HepG2 (cell line): ENCODE results near the gene EPN2. TPM values are rescaled to one million over a fixed set of nuclear protein-coding genes. Genes with fewer than 3 reads are reported as not detected.
A peak's percentile ranks its signal among the peaks of the same experiment; 100 is the strongest.

Experiments
- ATAC-seq: fragments of 200-7000 bp; cut with Tn5 transposase; 3 replicates; pipeline ENCODE4 v1.9.1; 2020; ENCODE audit warnings: mild to moderate bottlenecking, moderate library complexity
- BruUV-seq: library from RNA; stranded (reverse); fragments of 400-500 nt; replicated peaks from 2 replicates; lab custom pipeline; 2021; lab: Mats Ljungman, UMichigan
- CTCF ChIA-PET: fragments of 300-600 bp; formaldehyde crosslinking; extraction: SDS; loops from one replicate; lab custom pipeline; 2021; ENCODE audit warnings: low total read pairs, inconsistent platforms, low intra/inter-chr PET ratio; lab: Yijun Ruan, JAX
- POLR2A ChIA-PET: fragments of 350-600 bp; sonication (Branson Sonifier 250); formaldehyde crosslinking; loops from one replicate; lab custom pipeline; 2020; ENCODE audit warnings: antibody characterized with exemption, inconsistent platforms; lab: Yijun Ruan, JAX
- DNase-seq: peaks from one replicate; pipeline ENCODE4 v3.0.0-alpha.2; 2015; ENCODE audit warnings: low spot score
- FAIRE-seq: peaks from 3 replicates; lab custom pipeline; 2011; peaks lifted over from hg19 to GRCh38; lab: Jason Lieb, UNC
- H2AFZ ChIP-seq: one replicate; pipeline ENCODE4 v1.6.1; 2011; ENCODE audit warnings: low read length, inconsistent platforms
- H3K27ac ChIP-seq: fragments of 300-600 bp; 3 replicates; pipeline ENCODE4 v1.8.0; 2011; ENCODE audit warnings: mixed run types, mild to moderate bottlenecking, mixed read lengths, low read length, inconsistent platforms; ENCODE audit not compliant: insufficient read depth; ENCODE audit errors: extremely low read length
- H3K27me3 ChIP-seq, 2 experiments: fragments of 200-600 bp in 1 of 2; 2 replicates in 1 of 2; 3 replicates in 1 of 2; pipeline versions ENCODE4 v1.6.0 to v1.8.0; 2011; ENCODE audit warnings: low read length in 2 of 2, mild to moderate bottlenecking in 2 of 2, moderate library complexity in 2 of 2, inconsistent platforms in 1 of 2; ENCODE audit not compliant: insufficient read depth in 2 of 2, control insufficient read depth in 1 of 2
- H3K36me3 ChIP-seq, 2 experiments: fragments of 200-600 bp in 1 of 2; replicated peaks in 1 of 2; 2 replicates in 1 of 2; 3 replicates in 1 of 2; pipeline versions ENCODE4 v1.5.1 to v1.8.0; 2011; ENCODE audit warnings: low read length in 2 of 2, inconsistent platforms in 1 of 2; ENCODE audit not compliant: insufficient read depth in 2 of 2, control insufficient read depth in 1 of 2
- H3K4me1 ChIP-seq: 2 replicates; pipeline ENCODE4 v1.5.1; 2012; ENCODE audit warnings: low read length, inconsistent platforms; ENCODE audit not compliant: insufficient read depth
- H3K4me2 ChIP-seq: 2 replicates; pipeline ENCODE4 v1.6.0; 2011; ENCODE audit warnings: low read depth, low read length, inconsistent platforms
- H3K4me3 ChIP-seq, 3 experiments: fragments of 200-600 bp in 1 of 3; sonication (generic), shearing (Covaris generic) in 1 of 3; replicated peaks in 1 of 3; 2 replicates each; pipeline ENCODE4 v1.5.1; 2011 to 2016; ENCODE audit warnings: low read length in 3 of 3, inconsistent platforms in 2 of 3, low read depth in 2 of 3, mild to moderate bottlenecking in 2 of 3, control low read depth in 1 of 3, mixed read lengths in 1 of 3; ENCODE audit not compliant: insufficient read depth in 1 of 3
- H3K79me2 ChIP-seq: one replicate; pipeline ENCODE4 v1.6.1; 2011; ENCODE audit warnings: low read length, inconsistent platforms; ENCODE audit not compliant: insufficient read depth
- H3K9ac ChIP-seq: 2 replicates; pipeline ENCODE4 v1.6.0; 2011; ENCODE audit warnings: mild to moderate bottlenecking, low read depth, low read length, inconsistent platforms; ENCODE audit not compliant: insufficient read depth
- H3K9me3 ChIP-seq: 2 replicates; pipeline ENCODE4 v1.5.1; 2012; ENCODE audit warnings: mild to moderate bottlenecking, low read length
- H4K20me1 ChIP-seq: 2 replicates; pipeline ENCODE4 v1.6.0; 2011; ENCODE audit warnings: inconsistent platforms, mild to moderate bottlenecking, low read length, moderate library complexity; ENCODE audit not compliant: insufficient read depth
- ADNP ChIP-seq: sonication (generic); formaldehyde crosslinking; IDR thresholded peaks from 2 replicates; pipeline ENCODE4 v1.4.0; 2020; ENCODE audit warnings: missing genetic modification reagents
- ARNT2 ChIP-seq: sonication (generic); formaldehyde crosslinking; IDR thresholded peaks from 2 replicates; pipeline ENCODE4 v1.8.0; 2022; ENCODE audit warnings: mild to moderate bottlenecking, low read depth, missing genetic modification reagents, moderate library complexity
- FOXA1 ChIP-seq, 2 experiments: fragments of 450-650 bp in 1 of 2; sonication (generic) in 1 of 2; formaldehyde crosslinking in 1 of 2; IDR thresholded peaks; 2 replicates each; pipeline versions ENCODE4 v1.4.0 to v1.6.1; 2016 to 2020; ENCODE audit warnings: missing genetic modification reagents in 1 of 2
- HIVEP1 ChIP-seq: sonication (generic); formaldehyde crosslinking; IDR thresholded peaks from 2 replicates; pipeline ENCODE4 v1.4.0; 2020; ENCODE audit warnings: mild to moderate bottlenecking, missing genetic modification reagents
- HNF4G ChIP-seq, 2 experiments: sonication (generic) in 1 of 2; formaldehyde crosslinking in 1 of 2; IDR thresholded peaks; 2 replicates each; pipeline versions ENCODE4 v1.4.0 to v1.6.1; 2011 to 2020; ENCODE audit warnings: borderline replicate concordance in 2 of 2, low read depth in 2 of 2, mild to moderate bottlenecking in 2 of 2, low read length in 1 of 2, missing genetic modification reagents in 1 of 2, moderate library complexity in 1 of 2
- MAZ ChIP-seq, 2 experiments: sonication (generic) in 1 of 2; formaldehyde crosslinking in 1 of 2; IDR thresholded peaks; 2 replicates each; pipeline versions ENCODE4 v1.5.0 to v1.6.1; 2012 to 2020; ENCODE audit warnings: low read depth in 2 of 2, mild to moderate bottlenecking in 2 of 2, borderline replicate concordance in 1 of 2, improper control_type of control experiment in 1 of 2, low read length in 1 of 2, missing genetic modification reagents in 1 of 2, moderate library complexity in 1 of 2
- TCF12 ChIP-seq, 2 experiments: fragments of 450-650 bp in 1 of 2; sonication (generic) in 1 of 2; formaldehyde crosslinking in 1 of 2; IDR thresholded peaks; 2 replicates each; pipeline versions ENCODE4 v1.6.1 to v1.8.0; 2017 to 2022; ENCODE audit warnings: antibody characterized with exemption in 1 of 2, mild to moderate bottlenecking in 1 of 2, missing genetic modification reagents in 1 of 2, moderate library complexity in 1 of 2
- TSC22D2 ChIP-seq: sonication (generic); formaldehyde crosslinking; IDR thresholded peaks from 2 replicates; pipeline ENCODE4 v1.5.1; 2020; ENCODE audit warnings: missing genetic modification reagents, mild to moderate bottlenecking, borderline replicate concordance
- ZBED4 ChIP-seq: sonication (generic); formaldehyde crosslinking; IDR thresholded peaks from 2 replicates; pipeline ENCODE4 v1.4.0; 2020; ENCODE audit warnings: missing genetic modification reagents, borderline replicate concordance
- ZNF124 ChIP-seq: sonication (generic); formaldehyde crosslinking; IDR thresholded peaks from 2 replicates; pipeline ENCODE4 v1.4.0; 2020; ENCODE audit warnings: missing genetic modification reagents
- WGBS: methylation state at CpG from one replicate; pipeline ENCODE4 v1.1.6; 2017; ENCODE audit warnings: low lambda C conversion rate; 5-methylcytosine and 5-hydroxymethylcytosine counted together
- in situ Hi-C: cut with HindIII; loops from 2 replicates; pipeline ENCODE4 v1.10.0; 2017; ENCODE audit warnings: low pct_unique_long_range_greater_than_20kb; ENCODE audit not compliant: extremely low pct_ligation_motif_present
- intact Hi-C: fragments of 100-400 bp; cut with micrococcal nuclease; formaldehyde crosslinking; loops from one replicate; pipeline ENCODE4 v1.10.0; 2022; ENCODE audit not compliant: unreplicated experiment
- polyA plus RNA-seq, 8 experiments: library from polyadenylated mRNA; depleted of rRNA in 3 of 8; stranded (reverse) in 7 of 8; unstranded in 1 of 8; fragments of >200 nt; fragmentation: Illumina TruSeq in 4 of 8; extraction: Trizol in 4 of 8; gene quantifications; 2 replicates each; pipeline versions ENCODE4 v1.2.1 to v1.2.3, GENCODE V29; 2011 to 2016; ENCODE audit warnings: low read depth in 4 of 8, missing spikeins in 1 of 8, mixed read lengths in 1 of 8; ENCODE audit not compliant: insufficient read depth in 1 of 8
- total RNA-seq, 5 experiments: library from RNA; depleted of rRNA; stranded (reverse); fragments of >200 nt; fragmentation: Illumina TruSeq; extraction: Trizol; gene quantifications; 2 replicates each; pipeline ENCODE4 v1.2.3, GENCODE V29; 2016; ENCODE audit warnings: low read depth in 1 of 5
- TF ChIP-seq, protein P1 (sequence below): IDR thresholded peaks from 2 replicates; pipeline ENCODE4 v1.6.1; 2016; ENCODE audit warnings: low read depth, control low read depth
- TF ChIP-seq, protein P2 (sequence below): sonication (generic); formaldehyde crosslinking; IDR thresholded peaks from 2 replicates; pipeline ENCODE4 v1.5.0; 2020; ENCODE audit warnings: missing genetic modification reagents

Gene EPN2
- total and polyA plus RNA-seq, 2 of the 13 experiments (the other 11 are each of a cell fraction or from before 2014, with no cell fraction given), result 7.8 to 19.2 TPM

GRCh38 chr17:19369107-19369778, 132.1 kb downstream of the EPN2 start (continued):
- TF ChIP-seq MAZ (IDR thresholded peaks at IDR 0.05; ENCODE audit: borderline replicate concordance, low read depth, low read length) (0 out of 2 replicates have a peak, but pooled peaks have one; percentile 27), MAZ (CRISPR knock-in tag; IDR thresholded peaks at IDR 0.05; ENCODE audit: low read depth) (0 out of 2 replicates have a peak, but pooled peaks have one; percentile 20), ZNF124 (peak; percentile 36; the same call in 1 of the 2 replicates), HNF4G (IDR thresholded peaks at IDR 0.05; ENCODE audit: borderline replicate concordance, low read depth, low read length) (peak; percentile 82), HNF4G (CRISPR knock-in tag; IDR thresholded peaks at IDR 0.05; ENCODE audit: borderline replicate concordance, low read depth) (peak; percentile 44; the same call in 1 of the 2 replicates)

DNA sequence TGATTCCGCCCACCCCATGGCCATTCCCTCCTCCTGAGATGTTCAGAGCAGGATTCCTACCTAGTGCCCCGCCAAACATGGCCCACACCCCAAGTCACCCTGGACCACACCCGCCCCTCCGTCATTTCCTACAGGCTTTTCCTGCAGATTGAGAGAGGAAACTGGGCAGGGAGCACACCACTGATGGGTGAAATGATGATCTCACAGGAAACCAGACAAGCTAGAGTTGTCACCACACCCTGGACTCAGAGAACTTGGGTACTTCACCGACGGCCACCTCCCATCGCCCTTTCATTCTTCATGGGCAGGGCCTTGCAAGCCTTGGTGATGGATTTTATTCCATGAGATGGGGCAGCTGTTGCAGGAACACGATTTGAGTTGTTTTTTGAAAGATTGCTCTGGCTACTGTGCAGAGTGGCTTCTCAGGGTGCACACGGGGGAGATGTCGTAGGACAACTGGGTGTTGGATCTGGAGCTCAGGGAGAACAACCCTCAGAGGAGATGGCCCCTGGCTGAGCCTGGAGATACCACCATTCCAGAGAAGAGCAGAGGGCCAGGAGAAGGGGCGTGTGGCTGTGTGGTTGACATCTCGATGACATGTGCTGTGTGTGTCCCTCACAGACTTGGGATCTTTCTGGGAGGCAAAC, 132.8 kb downstream of the EPN2 start:
- Histone ChIP-seq H4K20me1 (no peaks in the 10 kb centered on the region), H3K79me2 (no peaks in the 10 kb centered on the region), H3K36me3 (no peaks in the 10 kb centered on the region; a peak in 1 of 5 replicates), H3K4me3 (no peak overlapping the region), H3K27ac (no peak overlapping the region), H3K9ac (no peak overlapping the region), H3K4me1 (peaks cover 53% of the 10 kb centered on the region), H3K4me2 (no peak overlapping the region), H2AFZ (no peak overlapping the region), H3K9me3 (no peaks in the 10 kb centered on the region), H3K27me3 (no peaks in the 10 kb centered on the region)
- ATAC-seq, result no peak
- POLR2A ChIA-PET, result interaction anchor here (2.0 to 2.7 kb wide), 2 partner anchors 8 to 32 kb away, joined by 8 to 29 read pairs; partner anchors contain the start of gene MAPK7
- no peak for DNase-seq
- intact Hi-C loops, result no loop called here
- CTCF ChIA-PET, result no interaction called here
- FAIRE-seq, result no peak
- BruUV-seq, result no TSS peak
- WGBS, result 96% methylated on average over 10 of the region's 12 CpGs
- in situ Hi-C loops, result loop anchor here (10.0 kb wide), 1 partner anchor 395 kb away; no protein-coding TSS in a partner anchor
- TF ChIP-seq ARNT2 (CRISPR knock-in tag), result no peak
- TF ChIP-seq, protein P1, sequence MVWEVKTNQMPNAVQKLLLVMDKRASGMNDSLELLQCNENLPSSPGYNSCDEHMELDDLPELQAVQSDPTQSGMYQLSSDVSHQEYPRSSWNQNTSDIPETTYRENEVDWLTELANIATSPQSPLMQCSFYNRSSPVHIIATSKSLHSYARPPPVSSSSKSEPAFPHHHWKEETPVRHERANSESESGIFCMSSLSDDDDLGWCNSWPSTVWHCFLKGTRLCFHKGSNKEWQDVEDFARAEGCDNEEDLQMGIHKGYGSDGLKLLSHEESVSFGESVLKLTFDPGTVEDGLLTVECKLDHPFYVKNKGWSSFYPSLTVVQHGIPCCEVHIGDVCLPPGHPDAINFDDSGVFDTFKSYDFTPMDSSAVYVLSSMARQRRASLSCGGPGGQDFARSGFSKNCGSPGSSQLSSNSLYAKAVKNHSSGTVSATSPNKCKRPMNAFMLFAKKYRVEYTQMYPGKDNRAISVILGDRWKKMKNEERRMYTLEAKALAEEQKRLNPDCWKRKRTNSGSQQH, result no peak
- no peak for TF ChIP-seq TSC22D2 (CRISPR knock-in tag)
- TF ChIP-seq ADNP (CRISPR knock-in tag), result no peak
- TF ChIP-seq TCF12 (IDR thresholded peaks at IDR 0.05), result no peak
- TF ChIP-seq TCF12 (CRISPR knock-in tag; IDR thresholded peaks at IDR 0.05), result no peak
- TF ChIP-seq ZBED4 (CRISPR knock-in tag), result no peak
- TF ChIP-seq, protein P2, sequence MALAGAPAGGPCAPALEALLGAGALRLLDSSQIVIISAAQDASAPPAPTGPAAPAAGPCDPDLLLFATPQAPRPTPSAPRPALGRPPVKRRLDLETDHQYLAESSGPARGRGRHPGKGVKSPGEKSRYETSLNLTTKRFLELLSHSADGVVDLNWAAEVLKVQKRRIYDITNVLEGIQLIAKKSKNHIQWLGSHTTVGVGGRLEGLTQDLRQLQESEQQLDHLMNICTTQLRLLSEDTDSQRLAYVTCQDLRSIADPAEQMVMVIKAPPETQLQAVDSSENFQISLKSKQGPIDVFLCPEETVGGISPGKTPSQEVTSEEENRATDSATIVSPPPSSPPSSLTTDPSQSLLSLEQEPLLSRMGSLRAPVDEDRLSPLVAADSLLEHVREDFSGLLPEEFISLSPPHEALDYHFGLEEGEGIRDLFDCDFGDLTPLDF, result no peak
- no peak for TF ChIP-seq FOXA1 (IDR thresholded peaks at IDR 0.05)
- TF ChIP-seq FOXA1 (CRISPR knock-in tag; IDR thresholded peaks at IDR 0.05), result no peak
- TF ChIP-seq HIVEP1 (CRISPR knock-in tag), result no peak
